Measurements from ENCODE around the gene ACSL6. TPM values are rescaled to one million over a fixed set of nuclear protein-coding genes. Genes with fewer than 3 reads are reported as not detected.

ACSL6 gene
- total RNA-seq, 1 donor from 2014 or later = 2.7 TPM

DNA sequence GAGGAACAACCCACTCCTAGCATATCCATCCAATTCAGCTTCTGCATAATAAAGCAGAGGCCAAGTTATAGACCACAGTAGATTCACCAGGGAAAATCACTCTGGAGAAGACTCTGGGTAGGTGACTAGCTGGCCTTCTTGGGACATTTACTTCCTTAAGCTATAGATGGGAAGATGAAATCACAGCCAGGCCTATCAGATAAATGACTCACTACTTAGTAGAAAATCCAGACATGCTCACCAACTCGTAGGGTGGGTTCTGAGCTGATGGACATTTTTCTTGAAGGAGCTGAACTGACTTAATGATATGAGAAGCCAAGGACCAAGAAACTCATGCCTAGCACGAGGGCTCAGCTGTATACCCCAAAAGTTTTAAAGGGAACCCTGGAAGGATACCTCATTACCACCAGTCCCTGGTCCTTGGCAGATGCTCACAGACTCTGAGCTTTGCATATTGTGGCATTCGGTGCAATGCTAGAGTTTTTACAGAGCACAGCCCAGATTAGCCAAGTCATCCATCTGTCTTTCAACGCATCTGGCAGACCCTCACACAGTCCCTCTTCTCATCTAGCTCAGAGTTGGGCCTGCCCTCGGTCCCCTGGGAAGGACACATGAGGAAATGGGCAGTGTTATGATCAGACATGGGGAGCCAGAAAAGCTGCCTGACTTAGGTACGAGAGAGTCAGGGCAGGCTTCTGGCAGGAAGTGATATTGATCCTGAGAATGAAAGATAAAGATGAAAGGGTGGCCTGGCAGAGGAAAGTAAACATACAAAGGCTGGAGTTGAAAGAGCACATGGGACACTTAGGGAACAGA is 15.0 kb downstream of the ACSL6 start:
- H3K27me3 ChIP-seq (ENCODE audit: low read depth) = no peaks in the 10 kb centered on the region
- no peaks in the 10 kb centered on the region for H3K4me1 ChIP-seq
- no peak for DNase-seq
- TF ChIP-seq, protein P1, sequence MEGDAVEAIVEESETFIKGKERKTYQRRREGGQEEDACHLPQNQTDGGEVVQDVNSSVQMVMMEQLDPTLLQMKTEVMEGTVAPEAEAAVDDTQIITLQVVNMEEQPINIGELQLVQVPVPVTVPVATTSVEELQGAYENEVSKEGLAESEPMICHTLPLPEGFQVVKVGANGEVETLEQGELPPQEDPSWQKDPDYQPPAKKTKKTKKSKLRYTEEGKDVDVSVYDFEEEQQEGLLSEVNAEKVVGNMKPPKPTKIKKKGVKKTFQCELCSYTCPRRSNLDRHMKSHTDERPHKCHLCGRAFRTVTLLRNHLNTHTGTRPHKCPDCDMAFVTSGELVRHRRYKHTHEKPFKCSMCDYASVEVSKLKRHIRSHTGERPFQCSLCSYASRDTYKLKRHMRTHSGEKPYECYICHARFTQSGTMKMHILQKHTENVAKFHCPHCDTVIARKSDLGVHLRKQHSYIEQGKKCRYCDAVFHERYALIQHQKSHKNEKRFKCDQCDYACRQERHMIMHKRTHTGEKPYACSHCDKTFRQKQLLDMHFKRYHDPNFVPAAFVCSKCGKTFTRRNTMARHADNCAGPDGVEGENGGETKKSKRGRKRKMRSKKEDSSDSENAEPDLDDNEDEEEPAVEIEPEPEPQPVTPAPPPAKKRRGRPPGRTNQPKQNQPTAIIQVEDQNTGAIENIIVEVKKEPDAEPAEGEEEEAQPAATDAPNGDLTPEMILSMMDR (IDR thresholded peaks at IDR 0.05; ENCODE audit: borderline replicate concordance) = no peak
- H3K27ac ChIP-seq (replicated peaks) = no peak overlapping the region
- no peaks in the 10 kb centered on the region for H3K9me3 ChIP-seq (replicated peaks)
- H3K36me3 ChIP-seq = no peaks in the 10 kb centered on the region
- intact Hi-C loops (cut with micrococcal nuclease) = no loop called here
- H3K4me3 ChIP-seq = no peak overlapping the region

DNA sequence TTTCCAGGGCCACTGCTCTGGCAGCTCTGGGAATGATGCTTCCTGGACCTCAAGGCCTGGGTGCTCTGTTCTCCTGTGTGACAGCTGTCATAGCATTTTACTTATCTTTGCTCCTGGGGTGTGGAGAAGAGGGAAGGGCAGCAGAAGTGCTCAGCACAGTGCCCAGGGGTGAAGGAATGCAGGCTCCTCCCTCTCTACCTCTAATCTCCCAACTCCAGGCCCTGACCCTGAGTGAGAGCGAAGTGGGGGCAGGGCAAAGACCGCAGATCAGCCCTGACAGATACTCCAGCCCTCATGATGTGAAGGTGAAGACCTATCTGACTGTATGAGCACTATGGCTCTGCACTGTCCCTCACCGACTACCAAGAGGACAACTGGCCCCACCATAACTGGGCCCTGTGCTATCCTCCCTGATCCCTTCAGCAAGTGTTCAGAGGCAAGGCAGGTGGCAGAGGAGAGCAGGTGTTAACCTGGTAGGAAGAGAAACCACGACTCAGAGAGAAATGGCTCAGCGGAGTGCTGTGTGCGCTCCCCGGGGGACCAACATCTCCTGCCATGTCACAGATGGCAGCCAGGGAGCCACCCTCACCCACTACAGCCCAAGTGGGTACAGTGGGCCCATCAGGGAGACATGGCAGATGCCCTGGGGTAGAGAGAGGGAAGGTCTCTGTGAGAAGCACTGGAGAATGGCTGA is 16.8 kb downstream of the ACSL6 start:
- TF ChIP-seq, protein P1 (IDR thresholded peaks at IDR 0.05; ENCODE audit: borderline replicate concordance) = no peak
- no peak overlapping the region for H3K27ac ChIP-seq (replicated peaks)
- no peaks in the 10 kb centered on the region for H3K27me3 ChIP-seq (ENCODE audit: low read depth)
- H3K36me3 ChIP-seq = no peaks in the 10 kb centered on the region
- intact Hi-C loops (cut with micrococcal nuclease) = no loop called here
- no peak overlapping the region for H3K4me3 ChIP-seq
- H3K4me1 ChIP-seq = no peaks in the 10 kb centered on the region
- no peaks in the 10 kb centered on the region for H3K9me3 ChIP-seq (replicated peaks)
- DNase-seq = no peak

DNA sequence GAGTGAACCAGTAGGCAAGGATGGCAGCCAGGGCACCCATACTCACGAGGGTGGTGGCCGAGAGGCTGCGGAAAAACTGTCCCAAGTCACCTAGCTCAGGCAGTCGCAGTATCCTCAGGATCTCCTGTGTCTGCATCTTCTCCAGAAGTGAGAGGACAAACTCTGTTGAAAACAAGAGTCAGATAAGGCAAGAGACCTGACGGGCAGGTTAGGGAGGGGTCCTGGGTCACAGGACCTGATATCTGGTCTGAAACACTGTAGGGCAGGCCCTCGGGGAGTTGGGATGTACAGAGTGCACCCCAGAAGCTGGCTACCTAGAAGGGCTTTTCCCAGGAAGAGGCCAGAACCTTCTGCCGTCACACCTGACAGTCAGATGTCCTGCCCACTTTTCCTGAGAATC is 17.4 kb downstream of the ACSL6 start:
- TF ChIP-seq, protein P1 (IDR thresholded peaks at IDR 0.05; ENCODE audit: borderline replicate concordance) = no peak
- Histone ChIP-seq H3K4me3 (no peak overlapping the region), H3K27me3 (ENCODE audit: low read depth) (no peaks in the 10 kb centered on the region), H3K4me1 (no peaks in the 10 kb centered on the region), H3K36me3 (no peaks in the 10 kb centered on the region), H3K9me3 (replicated peaks) (no peaks in the 10 kb centered on the region), H3K27ac (replicated peaks) (no peak overlapping the region)
- intact Hi-C loops (cut with micrococcal nuclease) = no loop called here
- DNase-seq = no peak

DNA sequence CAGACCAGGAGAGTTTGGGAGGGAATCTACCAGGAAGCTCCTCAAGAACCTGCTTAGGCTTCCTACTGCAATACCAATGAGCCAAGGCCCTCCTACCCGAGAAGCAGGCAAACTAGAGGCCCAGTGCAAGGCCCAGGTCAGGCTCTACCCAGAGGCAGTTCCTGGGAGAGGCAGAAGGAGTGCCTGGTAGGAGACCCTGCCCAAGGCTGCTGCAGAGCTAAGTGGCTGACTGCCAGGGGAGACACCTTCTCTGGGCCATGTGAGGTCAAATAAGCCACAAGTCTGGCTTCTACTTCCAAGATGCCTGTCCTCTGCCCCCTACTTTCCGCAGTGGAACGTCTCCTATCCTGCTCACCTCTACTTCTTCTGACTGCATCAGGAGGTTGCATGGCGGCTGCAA is 17.8 kb downstream of the ACSL6 start:
- no peak for DNase-seq
- Histone ChIP-seq H3K4me1 (no peaks in the 10 kb centered on the region), H3K9me3 (replicated peaks) (no peaks in the 10 kb centered on the region), H3K36me3 (no peaks in the 10 kb centered on the region), H3K4me3 (no peak overlapping the region), H3K27me3 (ENCODE audit: low read depth) (no peaks in the 10 kb centered on the region), H3K27ac (replicated peaks) (no peak overlapping the region)
- intact Hi-C loops (cut with micrococcal nuclease) = no loop called here
- TF ChIP-seq, protein P1 (IDR thresholded peaks at IDR 0.05; ENCODE audit: borderline replicate concordance) = no peak

DNA sequence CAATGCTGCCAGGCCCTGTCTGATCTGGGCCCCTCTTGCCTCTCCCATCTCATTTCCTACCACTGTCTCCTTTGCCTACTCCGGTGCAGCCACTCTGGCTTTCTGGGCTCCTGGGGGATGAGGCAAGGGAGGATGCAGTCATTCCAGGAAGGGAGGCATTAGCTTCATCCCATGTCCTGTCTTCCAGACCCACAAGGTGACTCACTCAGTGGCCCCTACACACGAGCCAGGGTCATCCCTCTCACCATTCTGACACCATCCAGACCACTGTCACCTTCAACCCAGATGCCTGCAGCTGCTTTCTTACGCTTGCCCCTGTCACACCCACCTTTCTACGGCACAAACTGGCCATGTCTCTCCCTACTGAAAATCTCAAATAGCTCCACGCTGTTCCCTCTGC is 19.1 kb downstream of the ACSL6 start:
- TF ChIP-seq, protein P1 (IDR thresholded peaks at IDR 0.05; ENCODE audit: borderline replicate concordance) = no peak
- Histone ChIP-seq H3K27ac (replicated peaks) (no peak overlapping the region), H3K27me3 (ENCODE audit: low read depth) (no peaks in the 10 kb centered on the region), H3K36me3 (no peaks in the 10 kb centered on the region), H3K9me3 (replicated peaks) (no peaks in the 10 kb centered on the region), H3K4me1 (no peaks in the 10 kb centered on the region), H3K4me3 (no peak overlapping the region)
- intact Hi-C loops (cut with micrococcal nuclease) = no loop called here
- DNase-seq = no peak
